GM18507 (cell line): Measurements from ENCODE around the gene CD300E.
"Not testable (repeated sequence)": the region's sequence is repeated elsewhere in the genome, so short reads cannot be mapped to it uniquely, and the experiment has no call there.

Experiments used
- DNase-seq: peaks from one replicate; pipeline ENCODE4 v3.0.0; 2011; ENCODE audit warnings: low read depth; ENCODE audit not compliant: insufficient read length; ENCODE audit errors: extremely low spot score
- FAIRE-seq: peaks from 2 replicates; lab custom pipeline; 2011; peaks lifted over from hg19 to GRCh38; lab: Jason Lieb, UNC

CD300E gene

DNA sequence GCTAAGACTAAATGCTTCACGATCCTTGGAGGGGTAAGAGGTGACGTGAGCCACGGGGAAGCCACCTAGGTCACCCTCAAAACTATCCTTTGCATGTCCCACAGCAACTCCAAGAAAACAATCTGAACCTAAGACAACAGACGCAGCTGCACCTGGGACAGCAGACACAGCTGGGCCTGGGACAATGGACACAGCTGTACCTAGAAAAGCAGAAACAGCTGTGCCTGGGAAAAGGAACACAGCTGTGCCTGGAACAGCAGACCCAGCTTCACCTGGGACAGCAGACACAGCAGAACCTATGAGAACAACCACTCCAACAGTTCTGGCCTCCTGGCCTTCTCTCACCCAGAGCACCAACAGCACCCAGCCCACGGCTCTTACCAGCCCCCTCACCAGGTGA, 19.8 kb downstream of the CD300E start:
- no peak for DNase-seq
- FAIRE-seq = no peak

- FAIRE-seq (no peak), DNase-seq (no peak)
These were observed 20.4 kb downstream of the CD300E start for GRCh38 chr17:74603037-74603635.

DNA sequence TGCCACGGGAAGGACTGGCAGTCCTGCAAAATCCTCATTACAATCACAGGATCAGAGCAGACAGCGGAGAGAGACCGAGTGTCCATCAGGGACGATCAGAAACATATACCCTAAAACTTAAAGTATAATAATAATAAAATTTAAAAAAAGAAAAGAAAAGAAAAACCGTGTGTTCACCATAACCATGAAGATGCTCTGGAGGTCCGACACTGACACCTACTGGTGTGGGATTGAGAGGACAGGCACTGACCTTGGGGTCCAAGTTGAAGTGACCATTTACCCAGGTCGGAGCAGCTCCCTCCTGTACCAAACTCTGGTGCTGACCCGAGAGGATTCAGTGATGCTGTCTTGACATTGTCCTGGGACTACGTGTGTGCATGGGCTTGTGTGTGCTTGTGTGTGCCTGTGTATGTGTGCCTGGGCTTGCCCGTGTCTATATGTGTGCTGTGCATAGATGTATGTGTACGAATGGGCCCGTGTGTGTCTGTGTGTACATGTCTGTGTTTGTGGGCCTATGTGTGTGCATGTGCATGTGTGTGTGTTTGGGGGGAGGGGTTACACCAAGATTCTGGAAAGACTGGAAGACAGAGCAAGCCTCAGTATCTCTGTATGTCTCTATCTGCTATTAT, 21.5 kb downstream of the CD300E start:
- no peak for DNase-seq
- peak; percentile 21 for FAIRE-seq

DNA sequence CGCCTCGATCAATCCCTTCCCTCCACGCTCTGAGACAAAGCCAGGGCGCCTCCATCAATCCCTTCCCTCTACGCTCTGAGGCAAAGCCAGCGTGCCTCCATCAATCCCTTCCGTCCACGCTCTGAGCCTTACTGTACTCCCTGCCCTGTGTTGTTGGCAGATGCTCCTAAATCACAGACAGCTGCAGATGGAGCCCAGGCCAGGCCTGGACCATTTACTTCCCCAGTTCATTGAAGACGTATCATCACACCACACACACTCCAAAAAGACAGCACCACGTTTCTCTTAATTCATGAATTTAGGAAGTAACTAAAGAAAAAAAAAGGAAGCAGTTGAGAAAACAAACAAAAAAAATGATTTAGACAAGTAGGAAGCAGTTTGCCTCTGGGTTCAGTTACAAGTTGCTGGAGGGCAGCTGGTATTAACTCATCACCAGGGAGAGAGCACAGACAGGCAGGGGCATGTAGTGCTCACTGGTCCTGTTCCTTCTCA, 24.0 kb downstream of the CD300E start:
- no peak for FAIRE-seq
- no peak for DNase-seq

DNA sequence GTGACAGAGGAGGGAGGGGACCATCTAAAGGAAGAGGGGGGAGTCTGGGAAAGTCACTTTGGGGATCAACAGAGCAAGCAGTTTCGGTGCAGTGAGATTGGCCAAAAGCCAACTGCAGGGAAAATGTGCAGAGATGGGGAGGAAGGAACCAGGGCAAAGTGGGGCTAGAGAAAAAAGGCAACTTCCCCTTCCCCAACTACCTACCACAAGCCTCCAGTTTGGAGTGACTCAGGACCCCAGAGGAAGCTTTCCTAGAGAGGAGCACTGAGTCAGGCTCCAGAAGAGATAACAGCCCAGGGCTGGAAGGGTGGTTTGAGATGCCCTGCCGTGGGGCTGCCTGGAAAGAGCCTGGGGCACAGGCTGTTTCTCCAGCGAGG, 24.5 kb downstream of the CD300E start:
- DNase-seq (no peak), FAIRE-seq (no peak)

GRCh38 chr17:74598346-74599022, 25.1 kb downstream of the CD300E start:
- no peak for FAIRE-seq
- no peak for DNase-seq

DNA sequence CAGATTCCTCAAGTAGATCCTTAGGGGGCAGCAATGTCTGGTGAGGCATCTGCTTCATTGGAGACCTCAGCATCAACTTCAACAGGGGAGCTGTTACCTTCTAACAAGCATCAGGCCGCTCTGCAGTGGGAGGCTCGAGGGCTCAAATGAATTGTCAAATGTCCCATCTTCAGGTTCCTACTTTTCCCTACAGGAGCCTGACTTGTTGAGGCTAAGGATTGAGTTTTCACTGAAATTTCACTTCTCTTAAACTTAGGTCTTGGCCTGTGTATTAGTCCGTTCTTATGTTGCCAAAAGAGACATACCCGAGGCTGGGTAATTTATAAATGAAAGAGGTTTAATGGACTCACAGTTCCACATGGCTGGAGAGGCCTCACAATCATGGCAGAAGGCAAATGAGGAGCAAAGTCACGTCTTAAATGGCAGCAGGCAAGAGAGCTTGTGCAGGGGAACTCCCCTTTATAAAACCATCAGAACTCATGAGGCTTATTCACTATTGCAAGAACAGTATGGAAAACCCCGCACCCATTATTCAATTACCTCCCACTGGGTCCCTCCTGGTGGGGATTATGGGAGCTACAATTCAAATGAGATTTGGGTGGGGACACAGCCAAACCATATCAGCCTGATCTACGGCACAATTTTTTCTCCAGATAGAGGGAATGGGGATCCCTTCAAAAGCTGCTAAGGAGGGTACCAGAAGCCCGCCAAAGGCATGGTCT, 26.3 kb downstream of the CD300E start:
- DNase-seq (no peak), FAIRE-seq (no peak)

DNA sequence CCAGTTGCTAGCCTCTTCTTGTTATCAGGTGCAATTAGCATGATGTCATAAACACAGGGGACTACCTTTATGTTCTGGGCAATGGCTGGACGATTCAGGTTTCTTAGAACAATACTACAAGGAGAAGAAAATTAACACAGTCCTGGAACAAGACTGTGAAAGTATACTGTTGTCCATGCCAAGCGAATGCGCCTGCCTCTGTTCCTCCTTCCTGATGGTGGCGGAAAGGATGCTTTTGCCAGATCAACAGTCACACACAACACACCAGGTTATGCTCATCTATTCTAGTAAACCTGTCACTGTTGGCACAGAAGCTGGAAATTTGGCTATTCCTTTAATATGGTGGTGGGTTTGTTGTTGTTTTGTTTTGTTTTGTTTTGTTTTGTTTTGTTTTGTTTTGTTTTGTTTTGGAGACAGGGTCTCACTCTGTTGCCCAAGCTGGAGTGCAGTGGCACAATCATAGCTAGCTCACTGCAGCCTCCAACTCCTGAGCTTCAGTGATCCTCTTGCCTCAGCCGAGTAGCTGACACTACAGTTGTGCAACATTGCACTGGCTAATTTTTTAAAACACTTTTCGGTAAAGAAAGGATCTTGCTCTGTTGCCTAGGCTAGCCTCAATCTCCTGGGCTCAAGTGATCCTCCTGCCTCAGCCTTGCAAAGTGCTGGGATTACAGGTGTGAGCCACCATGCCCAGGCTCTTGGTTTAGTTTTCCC, 28.3 kb downstream of the CD300E start:
- FAIRE-seq (no peak), DNase-seq (no peak)

DNA sequence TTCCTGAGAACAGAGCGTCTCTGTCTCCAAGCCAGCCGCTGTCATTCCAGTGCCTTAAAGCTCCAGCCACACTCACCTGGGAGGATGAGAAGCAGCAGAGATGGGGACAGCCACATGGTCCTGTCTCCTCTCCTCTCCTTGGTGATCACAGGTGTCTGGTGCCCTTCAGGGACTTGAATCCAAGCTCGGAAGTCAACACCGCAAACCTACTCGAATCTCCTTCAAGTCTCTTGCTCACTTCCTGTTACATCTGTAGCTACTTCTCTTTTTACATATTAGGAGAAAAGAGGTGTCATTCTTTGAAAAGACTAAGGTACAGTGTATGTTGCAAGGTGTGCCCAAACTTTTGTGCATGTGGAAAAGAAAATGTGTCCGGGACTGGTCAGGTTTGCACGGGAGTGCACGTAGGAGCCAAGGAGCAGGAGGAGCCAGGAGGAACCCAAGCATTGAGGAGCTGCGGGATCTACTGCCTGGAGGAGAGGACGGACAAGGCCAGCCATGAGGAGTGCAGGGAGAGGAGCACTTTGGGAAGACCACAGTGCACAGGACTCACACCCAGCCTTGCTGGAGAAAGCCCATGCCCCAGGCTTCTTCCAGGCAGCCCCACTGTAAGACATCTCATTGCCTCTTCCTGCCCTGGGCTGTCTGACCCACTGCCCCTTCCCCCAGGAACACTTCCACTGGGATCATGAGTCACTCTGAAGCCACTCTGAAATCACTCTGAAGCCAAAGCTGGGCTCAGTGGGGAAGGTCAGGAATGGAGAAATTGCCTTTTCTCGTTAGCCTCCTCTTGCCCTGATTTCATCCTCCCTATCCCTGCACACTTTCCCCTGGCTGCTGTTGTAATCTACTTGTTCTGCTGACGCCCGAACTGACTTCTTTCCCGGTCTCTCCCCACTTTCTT, 31.2 kb downstream of the CD300E start, which contains the start of gene CD300LD:
TSS of gene CD300LD (minus strand) at position 197 of the 904 bp plus-strand sequence. CDS start at position 116, 81 bp downstream.
- DNase-seq (no peak), FAIRE-seq (no peak)

DNA sequence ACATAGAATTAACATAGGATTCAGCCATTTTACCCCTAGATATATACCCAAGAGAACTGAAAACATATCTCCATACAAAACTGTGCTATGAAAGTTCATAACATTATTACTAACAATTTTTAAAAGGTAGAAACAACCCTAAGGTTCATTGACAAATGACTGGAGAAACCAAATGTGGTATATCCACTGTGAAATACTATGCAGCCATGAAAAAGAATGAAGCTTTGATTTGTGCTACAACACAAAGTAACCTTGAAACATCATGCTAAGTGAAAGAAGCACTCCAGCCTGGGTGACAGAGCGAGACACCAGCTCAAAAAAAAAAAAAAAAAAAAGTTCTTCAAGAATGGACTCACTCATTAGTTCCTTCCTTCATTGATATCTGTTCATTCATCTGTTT, 32.0 kb downstream of the CD300E start:
- no peak for FAIRE-seq
- DNase-seq = no peak

- DNase-seq (no peak), FAIRE-seq (no peak)
These were observed 37.8 kb downstream of the CD300E start for GRCh38 chr17:74585711-74586110.

DNA sequence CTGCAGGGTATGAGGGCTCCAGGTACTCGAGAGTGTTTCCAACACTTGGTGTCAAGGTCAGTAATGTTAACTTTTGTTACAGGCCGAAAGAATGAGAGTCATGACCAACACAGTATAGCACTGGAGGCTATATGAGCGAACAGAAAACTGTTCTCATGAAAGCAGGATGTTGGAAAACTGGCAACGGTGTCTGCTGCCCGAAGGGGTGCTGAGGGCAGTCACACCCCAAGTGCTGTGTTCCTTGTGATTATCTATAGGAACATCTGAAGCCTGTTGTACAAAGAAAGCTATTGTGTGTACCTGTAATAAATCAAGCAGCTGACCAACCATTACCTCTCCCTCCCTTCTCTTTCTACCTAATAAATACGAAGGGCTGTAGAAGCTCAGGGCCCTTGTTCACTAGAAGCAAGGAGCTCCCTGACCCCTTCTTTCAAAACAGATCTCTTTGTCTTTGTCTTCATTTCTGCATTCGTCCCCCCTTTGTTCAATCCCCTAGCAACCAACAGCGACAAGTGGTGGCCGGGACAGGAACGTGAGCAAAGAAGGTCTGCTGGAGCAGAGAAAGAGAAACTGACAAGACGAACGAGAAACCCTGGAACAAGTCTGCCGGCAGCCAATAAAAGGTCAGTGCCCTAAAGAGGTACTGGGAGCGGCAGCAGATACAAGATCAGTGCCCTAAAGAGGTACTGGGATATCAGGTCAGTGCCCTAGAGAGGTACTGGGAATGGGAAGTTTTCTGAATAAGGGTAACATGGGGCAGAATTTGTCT, 39.1 kb downstream of the CD300E start:
- no peak for FAIRE-seq
- no peak for DNase-seq

DNA sequence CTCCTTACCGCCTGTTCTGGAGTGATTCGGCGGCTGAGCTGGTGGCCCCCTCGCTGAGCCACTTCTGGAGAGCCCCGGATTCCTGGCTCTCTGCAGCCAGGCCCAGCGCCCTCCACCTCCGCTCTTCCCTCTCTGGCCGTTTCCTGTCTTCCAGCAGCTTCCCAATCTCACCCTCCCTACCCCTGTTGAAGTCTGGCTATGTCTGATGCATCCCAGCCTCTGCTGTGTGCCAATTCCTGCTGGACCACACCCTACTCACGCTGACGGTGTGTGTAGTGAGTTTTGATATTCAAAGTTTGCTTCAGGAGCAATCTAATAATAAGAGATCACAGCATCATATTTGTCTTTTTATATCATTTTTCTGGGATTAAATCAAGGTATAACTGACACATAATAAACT, 40.9 kb downstream of the CD300E start:
- FAIRE-seq (no peak), DNase-seq (no peak)

DNA sequence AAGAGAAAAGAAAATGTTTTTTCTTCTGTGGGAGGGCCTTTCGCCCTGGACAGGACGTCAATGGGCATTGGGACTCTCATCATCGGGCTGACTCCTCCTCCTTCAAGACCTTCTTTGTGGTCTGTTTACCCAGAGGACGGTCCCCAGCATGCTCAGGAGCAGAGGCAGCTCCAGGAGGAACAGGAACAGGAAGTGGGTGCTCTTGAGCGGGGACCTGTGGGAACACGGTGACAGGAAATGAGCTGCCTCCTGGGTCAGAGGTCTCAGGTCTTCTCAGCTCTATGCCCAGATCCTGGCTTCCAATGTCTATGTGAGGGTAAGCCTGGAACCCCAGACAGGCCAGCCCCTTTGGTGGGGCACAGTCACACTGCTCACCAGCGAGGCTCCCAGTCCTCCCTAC, 43.6 kb downstream of the CD300E start:
- no peak for FAIRE-seq
- DNase-seq = no peak

GRCh38 chr17:74578979-74579378, 44.6 kb downstream of the CD300E start:
- DNase-seq = no peak
- FAIRE-seq = no peak

- FAIRE-seq = no peak
- DNase-seq = no peak
These were observed 48.9 kb downstream of the CD300E start for GRCh38 chr17:74574489-74575142.

GRCh38 chr17:74573635-74574034, 49.9 kb downstream of the CD300E start:
- DNase-seq, FAIRE-seq: not testable (repeated sequence)
